Colon (tissue), 2 donors: Measurements from ENCODE around the gene FXYD1.
"Not testable (repeated sequence)": the region's sequence is repeated elsewhere in the genome, so short reads cannot be mapped to it uniquely, and the experiment has no call there.

ENCODE experiments used
- FAIRE-seq: peaks from 2 replicates; lab custom pipeline; 2012; peaks lifted over from hg19 to GRCh38; lab: Jason Lieb, UNC
- donor health status: control.
- donor health status: control.

FXYD1 gene

GRCh38 chr19:35143231-35143715 is 4.6 kb downstream of the FXYD1 start, which contains the start of gene FXYD7:
Gene FXYD7, plus strand, starts transcription at chr19:35143255. Its CDS starts 79 bp downstream, at chr19:35143334.
- FAIRE-seq = no peak

GRCh38 chr19:35143818-35144217 is 5.2 kb downstream of the FXYD1 start:
- no peak for FAIRE-seq

- no peak for FAIRE-seq
These were observed 5.6 kb downstream of the FXYD1 start for GRCh38 chr19:35144259-35144599.

GRCh38 chr19:35144600-35145436 is 6.2 kb downstream of the FXYD1 start:
- FAIRE-seq = no peak

- FAIRE-seq = no peak
These were observed 8.3 kb downstream of the FXYD1 start for GRCh38 chr19:35146746-35147459.

GRCh38 chr19:35149463-35149862 is 10.8 kb downstream of the FXYD1 start:
- no peak for FAIRE-seq

GRCh38 chr19:35150445-35150844 is 11.8 kb downstream of the FXYD1 start:
- no peak for FAIRE-seq

GRCh38 chr19:35151273-35152065 is 12.8 kb downstream of the FXYD1 start:
- no peak for FAIRE-seq

- FAIRE-seq = not testable (repeated sequence)
These were observed 14.5 kb downstream of the FXYD1 start for GRCh38 chr19:35153129-35153522.

- no peak for FAIRE-seq
These were observed 15.3 kb downstream of the FXYD1 start for GRCh38 chr19:35153701-35154524.

- FAIRE-seq = no peak
These were observed 16.1 kb downstream of the FXYD1 start, which contains the start of gene FXYD5 for GRCh38 chr19:35154525-35155406. Gene FXYD5, plus strand, starts transcription at chr19:35154735. Its CDS starts 816 bp downstream, at chr19:35155551.

- FAIRE-seq = no peak
These were observed 16.8 kb downstream of the FXYD1 start for GRCh38 chr19:35155441-35155840.

GRCh38 chr19:35155981-35156672 is 17.5 kb downstream of the FXYD1 start:
- no peak for FAIRE-seq

- FAIRE-seq = no peak
These were observed 18.0 kb downstream of the FXYD1 start for GRCh38 chr19:35156673-35157014.

GRCh38 chr19:35157431-35157830 is 18.8 kb downstream of the FXYD1 start:
- FAIRE-seq = no peak

- no peak for FAIRE-seq
These were observed 21.0 kb downstream of the FXYD1 start for GRCh38 chr19:35159606-35160005.

- no peak for FAIRE-seq
These were observed 22.2 kb downstream of the FXYD1 start for GRCh38 chr19:35160629-35161433.

GRCh38 chr19:35161434-35161743 is 22.8 kb downstream of the FXYD1 start:
- FAIRE-seq = no peak
